Measurements from ENCODE around the gene TPO.

Gene TPO

DNA sequence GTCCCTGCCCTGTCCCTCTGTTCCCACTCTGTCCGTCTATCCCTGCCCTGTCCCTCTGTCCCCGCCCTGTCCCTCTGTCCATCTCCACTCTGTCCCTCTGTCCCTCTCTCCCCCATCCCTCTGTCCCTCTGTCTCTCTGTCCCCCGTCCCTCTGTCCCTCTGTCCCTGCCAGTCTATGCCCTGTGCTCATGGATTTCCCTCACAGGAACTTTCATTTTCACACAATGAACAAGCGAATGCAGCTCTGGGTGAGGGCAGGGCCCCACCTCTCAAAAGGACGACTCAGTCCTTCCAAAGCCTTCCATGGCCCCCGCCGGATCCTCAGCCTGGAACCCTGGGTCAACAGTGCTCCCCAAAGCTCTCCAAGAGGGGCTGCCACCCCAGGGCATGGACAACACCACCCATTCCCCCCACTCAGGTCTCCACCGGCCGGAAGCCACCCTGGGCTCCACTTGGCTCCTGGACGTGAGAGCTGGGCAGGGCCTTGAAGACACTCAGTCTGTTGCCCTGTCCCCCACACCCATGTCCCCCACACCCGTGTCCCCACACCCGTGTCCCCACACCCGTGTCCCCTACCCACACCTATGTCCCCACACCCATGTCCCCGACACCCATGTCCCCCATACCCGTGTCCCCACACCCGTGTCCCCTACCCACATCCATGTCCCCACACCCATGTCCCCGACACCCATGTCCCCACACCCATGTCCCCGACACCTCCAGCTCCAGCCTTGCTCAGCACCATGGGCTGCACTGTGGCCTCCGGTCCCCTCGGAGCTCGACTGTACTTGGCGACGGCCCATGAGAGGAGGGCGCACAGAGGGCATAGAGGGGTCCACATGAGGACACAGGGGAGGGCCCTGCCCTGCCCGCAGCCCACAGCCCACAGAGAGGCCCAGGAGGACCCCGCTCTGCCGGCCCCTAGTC, 175.1 kb downstream of the TPO start:
- no peak for DNase-seq

GRCh38 chr2:1588978-1589621, 175.8 kb downstream of the TPO start:
- DNase-seq, result no peak

GRCh38 chr2:1590596-1591460, 177.6 kb downstream of the TPO start:
- DNase-seq, result no peak

DNA sequence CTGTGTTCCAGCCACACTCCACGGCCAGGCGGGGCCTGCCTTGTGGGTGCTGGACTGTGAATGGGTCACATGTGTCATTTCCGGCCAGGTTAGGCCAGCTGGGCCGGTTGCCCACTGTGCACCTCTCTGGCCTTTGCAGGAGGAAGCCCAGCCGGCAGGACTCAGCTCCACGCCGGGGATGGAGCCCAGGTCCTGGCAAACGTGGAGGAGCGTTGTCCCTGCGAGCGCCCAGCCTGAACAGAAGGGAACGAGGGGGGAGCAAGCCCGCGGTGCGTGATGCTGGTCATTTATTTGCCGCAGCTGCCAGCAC, 178.2 kb downstream of the TPO start:
- DNase-seq, result no peak

Data from NCI-H2081 treated with DMSO at 0.1 percent for 48 hours (cell line).